Stimulated activated naive CD8-positive, alpha-beta T cell treated with anti-CD3 and anti-CD28 coated beads, Interleukin-15, Interleukin-2, amounts not matched to agents 100 U/mL and 50 U/mL, for 24 hours (primary cell): ENCODE measurements around the gene TFAP2E.
A peak's percentile ranks its signal among the peaks of the same experiment; 100 is the strongest.
"Not testable (repeated sequence)": the region's sequence is repeated elsewhere in the genome, so short reads cannot be mapped to it uniquely, and the experiment has no call there.

Experiments
- ATAC-seq: fragments of 150-1000 bp; cut with Tn5 transposase; one replicate; pipeline ENCODE4 v1.10.0; 2021
- DNase-seq: peaks from one replicate; pipeline ENCODE4 v3.0.0; 2021

The TFAP2E gene

DNA sequence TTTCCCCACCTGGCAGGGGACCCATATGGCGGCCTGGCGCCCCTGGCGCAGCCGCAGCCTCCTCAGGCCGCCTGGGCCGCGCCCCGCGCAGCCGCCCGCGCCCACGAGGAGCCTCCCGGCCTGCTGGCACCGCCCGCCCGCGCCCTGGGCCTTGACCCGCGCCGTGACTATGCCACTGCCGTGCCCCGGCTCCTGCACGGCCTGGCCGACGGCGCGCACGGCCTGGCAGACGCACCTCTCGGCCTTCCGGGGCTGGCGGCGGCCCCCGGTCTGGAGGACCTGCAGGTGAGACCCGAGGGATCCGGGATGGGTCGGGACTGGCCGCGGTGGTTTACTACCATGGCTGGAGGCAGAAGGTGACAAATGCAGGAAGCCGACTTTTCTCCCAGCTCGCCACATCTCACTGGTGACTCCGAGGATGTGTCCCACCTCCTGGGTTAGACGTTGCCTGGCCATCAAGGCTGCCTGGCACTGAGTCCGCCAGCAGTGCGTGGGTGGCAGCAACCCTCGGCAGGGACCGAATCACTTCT is 1.1 kb downstream of the TFAP2E start:
- DNase-seq (no peak), ATAC-seq (no peak)

GRCh38 chr1:35574655-35575415 is 1.7 kb downstream of the TFAP2E start:
- ATAC-seq (no peak), DNase-seq (no peak)

- ATAC-seq = no peak
- no peak for DNase-seq
Measured at GRCh38 chr1:35575416-35575958, 2.4 kb downstream of the TFAP2E start.

- DNase-seq = no peak
- ATAC-seq = no peak
Measured at GRCh38 chr1:35576061-35576765, 3.1 kb downstream of the TFAP2E start.

DNA sequence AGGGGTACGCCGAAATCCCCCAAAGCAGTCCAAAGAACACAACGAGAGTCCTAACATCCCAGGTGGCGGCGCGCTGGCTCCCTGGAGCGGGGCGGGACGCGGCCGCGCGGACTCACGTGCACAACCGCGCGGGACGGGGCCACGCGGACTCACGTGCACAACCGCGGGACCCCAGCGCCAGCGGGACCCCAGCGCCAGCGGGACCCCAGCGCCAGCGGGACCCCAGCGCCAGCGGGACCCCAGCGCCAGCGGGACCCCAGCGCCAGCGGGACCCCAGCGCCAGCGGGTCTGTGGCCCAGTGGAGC is 3.6 kb downstream of the TFAP2E start:
- DNase-seq, ATAC-seq: not testable (repeated sequence)

DNA sequence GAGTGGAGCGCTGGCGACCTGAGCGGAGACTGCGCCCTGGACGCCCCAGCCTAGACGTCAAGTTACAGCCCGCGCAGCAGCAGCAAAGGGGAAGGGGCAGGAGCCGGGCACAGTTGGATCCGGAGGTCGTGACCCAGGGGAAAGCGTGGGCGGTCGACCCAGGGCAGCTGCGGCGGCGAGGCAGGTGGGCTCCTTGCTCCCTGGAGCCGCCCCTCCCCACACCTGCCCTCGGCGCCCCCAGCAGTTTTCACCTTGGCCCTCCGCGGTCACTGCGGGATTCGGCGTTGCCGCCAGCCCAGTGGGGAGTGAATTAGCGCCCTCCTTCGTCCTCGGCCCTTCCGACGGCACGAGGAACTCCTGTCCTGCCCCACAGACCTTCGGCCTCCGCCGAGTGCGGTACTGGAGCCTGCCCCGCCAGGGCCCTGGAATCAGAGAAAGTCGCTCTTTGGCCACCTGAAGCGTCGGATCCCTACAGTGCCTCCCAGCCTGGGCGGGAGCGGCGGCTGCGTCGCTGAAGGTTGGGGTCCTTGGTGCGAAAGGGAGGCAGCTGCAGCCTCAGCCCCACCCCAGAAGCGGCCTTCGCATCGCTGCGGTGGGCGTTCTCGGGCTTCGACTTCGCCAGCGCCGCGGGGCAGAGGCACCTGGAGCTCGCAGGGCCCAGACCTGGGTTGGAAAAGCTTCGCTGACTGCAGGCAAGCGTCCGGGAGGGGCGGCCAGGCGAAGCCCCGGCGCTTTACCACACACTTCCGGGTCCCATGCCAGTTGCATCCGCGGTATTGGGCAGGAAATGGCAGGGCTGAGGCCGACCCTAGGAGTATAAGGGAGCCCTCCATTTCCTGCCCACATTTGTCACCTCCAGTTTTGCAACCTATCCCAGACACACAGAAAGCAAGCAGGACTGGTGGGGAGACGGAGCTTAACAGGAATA is 4.2 kb downstream of the TFAP2E start:
- DNase-seq = peak; percentile 69

DNA sequence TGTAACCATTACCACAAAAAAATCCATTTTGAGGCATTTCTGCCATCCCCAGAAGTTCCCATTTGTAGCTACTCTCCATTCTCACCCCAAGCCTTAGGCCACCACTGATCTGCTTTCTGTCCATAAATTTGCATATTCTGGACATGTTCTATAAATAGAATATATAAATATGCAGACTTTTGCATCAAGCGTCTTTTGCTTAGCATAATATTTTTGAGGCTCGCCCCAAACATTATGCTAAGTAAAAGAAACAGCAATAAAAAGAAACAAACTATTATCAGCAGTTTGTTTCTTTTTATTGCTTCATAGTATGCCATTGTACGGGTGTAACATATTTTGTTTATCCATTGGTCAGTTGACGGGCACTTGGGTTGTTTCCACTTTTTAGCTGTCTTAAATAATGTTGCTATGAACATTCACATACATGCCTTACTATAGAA is 7.9 kb downstream of the TFAP2E start:
- DNase-seq (no peak), ATAC-seq (no peak)

More for the DNA sequence above, 4.2 kb downstream of the TFAP2E start:
- peak; percentile 81 for ATAC-seq

GRCh38 chr1:35581621-35582020 is 8.5 kb downstream of the TFAP2E start:
- not testable (repeated sequence) for ATAC-seq, DNase-seq

DNA sequence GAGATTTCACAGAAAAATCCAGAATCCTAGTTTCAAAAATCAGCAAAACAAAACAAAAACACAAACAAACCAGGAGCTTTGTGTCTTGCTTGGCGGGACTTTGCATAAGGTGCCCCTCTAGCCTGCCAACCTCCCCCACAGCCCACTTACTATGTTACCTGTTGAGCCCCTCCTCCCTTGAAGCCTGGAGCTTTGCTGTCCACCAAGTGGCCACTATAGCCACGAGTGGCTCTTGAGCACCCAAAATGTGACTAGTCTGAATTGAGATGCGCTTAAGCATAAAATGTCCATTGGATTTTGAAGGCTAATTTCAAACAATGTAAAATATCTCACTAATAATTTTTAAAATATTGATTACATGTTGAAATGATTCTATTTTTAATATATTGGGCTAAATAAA is 12.2 kb downstream of the TFAP2E start:
- DNase-seq = no peak
- no peak for ATAC-seq

GRCh38 chr1:35585805-35586204 is 12.7 kb downstream of the TFAP2E start:
- not testable (repeated sequence) for ATAC-seq

DNA sequence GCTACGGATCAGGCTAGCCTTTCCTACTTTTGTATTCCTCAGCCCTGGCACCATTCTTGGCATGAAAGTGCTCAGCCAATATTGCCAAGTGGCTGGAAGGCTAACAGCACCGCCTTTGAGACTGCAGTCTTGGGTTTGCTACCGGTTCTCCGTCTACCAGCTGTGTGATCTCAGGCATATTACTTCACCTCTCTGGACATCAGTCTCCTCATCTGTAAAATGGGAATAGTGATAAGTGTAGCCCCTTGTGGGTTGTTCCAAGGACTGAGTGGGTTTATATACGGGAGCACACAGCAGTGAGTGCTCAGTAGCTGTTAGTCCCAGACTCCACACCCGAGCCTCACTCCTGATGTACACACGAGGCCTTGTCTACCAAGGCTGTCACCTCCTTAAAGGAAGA is 13.7 kb downstream of the TFAP2E start:
- DNase-seq (no peak), ATAC-seq (no peak)

More at GRCh38 chr1:35585805-35586204, 12.7 kb downstream of the TFAP2E start:
- not testable (repeated sequence) for DNase-seq

DNA sequence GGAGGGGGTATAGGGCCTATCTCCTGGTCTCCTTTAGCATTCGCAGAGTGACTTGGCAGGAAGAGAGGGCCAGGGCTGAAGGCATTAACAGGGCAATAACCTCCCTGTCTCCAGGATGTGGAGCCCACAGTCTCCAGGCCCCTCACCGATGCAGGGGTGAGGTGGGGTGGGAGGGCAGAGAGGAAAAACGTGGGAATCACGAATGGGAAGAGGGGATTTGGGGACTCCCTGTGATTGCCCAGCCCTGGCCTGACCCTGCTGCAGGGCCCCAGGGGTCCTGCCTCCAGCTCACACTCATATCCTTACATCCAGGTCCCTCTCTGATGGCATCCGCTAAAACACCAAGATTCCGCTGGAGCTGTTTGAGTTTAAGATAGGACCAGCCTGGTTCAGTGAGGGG is 14.6 kb downstream of the TFAP2E start:
- no peak for ATAC-seq
- no peak for DNase-seq

DNA sequence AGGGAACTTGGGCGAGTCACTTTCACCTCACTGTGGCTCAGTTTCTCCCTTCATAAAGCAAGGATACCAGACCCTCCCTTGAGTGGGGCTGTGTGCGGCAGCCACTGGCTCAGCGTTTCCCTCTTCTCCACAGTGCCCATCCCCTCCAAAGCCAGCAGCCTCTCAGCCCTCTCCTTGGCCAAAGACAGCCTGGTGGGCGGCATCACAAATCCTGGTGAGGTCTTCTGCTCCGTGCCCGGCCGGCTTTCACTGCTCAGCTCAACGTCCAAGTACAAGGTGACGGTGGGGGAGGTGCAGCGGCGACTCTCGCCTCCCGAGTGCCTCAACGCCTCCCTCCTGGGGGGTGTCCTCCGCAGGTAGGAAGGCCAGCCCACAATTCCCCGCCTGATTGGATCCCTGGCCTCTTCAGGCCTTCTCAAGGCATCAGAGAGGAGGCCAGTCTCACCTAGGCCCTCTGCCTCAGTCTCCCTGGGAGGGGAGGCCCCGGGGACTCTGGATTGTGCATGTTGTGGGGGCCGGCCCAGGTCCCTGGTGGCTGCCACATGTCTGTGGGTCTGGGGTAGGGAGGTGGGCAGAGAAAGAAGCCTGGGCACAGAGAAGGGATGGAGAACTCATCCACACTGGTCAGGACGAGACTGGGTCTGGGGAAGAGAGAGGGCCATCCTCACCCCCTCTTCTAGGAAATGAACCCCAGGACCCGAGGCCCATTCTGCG is 15.2 kb downstream of the TFAP2E start:
- DNase-seq = no peak
- no peak for ATAC-seq

- no peak for ATAC-seq
- DNase-seq = no peak
Measured at GRCh38 chr1:35589516-35590427, 16.7 kb downstream of the TFAP2E start.

GRCh38 chr1:35590476-35591040 is 17.4 kb downstream of the TFAP2E start:
- DNase-seq (no peak), ATAC-seq (no peak)

- ATAC-seq (no peak), DNase-seq (no peak)
Measured at GRCh38 chr1:35591211-35591610, 18.1 kb downstream of the TFAP2E start.

- peak; percentile 45 for ATAC-seq
- DNase-seq = no peak
Measured at GRCh38 chr1:35592991-35593769, 20.1 kb downstream of the TFAP2E start.

DNA sequence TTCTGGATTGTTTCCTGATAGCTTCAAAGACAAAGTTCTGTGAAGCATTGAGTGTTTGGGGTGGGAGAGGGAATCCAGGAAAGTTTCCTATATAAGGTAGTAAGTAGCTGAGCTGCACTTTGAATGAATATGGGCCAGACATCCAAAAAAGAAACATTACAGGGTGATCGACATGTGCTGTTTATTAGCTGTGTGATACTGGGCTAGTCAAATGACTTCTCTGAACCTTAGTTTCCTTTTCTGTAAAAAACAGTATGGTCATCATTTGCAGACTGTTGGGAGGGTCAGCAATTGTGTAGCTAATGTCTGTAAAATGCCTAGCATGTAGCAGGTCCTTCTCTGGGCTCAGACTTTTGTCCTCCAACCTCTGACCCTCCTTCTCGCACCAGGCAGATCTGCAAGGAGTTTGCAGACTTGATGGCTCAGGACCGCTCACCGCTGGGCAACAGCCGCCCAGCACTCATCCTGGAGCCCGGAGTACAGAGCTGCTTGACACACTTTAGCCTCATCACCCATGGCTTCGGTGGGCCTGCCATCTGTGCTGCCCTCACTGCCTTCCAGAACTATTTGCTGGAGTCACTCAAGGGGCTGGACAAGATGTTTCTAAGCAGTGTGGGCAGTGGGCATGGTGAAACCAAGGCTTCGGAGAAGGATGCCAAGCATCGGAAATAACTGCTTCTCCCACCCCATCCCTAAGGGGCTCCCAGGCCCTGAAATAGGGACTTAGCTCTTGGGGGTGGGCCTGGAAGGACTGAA is 21.1 kb downstream of the TFAP2E start:
- DNase-seq (no peak), ATAC-seq (no peak)
